HG03378 (cell line): ENCODE data around the gene LIG1.
"Not testable (repeated sequence)": the region's sequence is repeated elsewhere in the genome, so short reads cannot be mapped to it uniquely, and the experiment has no call there.

Experiments used
- ATAC-seq: cut with Tn5 transposase; IDR thresholded peaks from one replicate; pipeline ENCODE4 v1.9.1; 2021; ENCODE audit warnings: mild to moderate bottlenecking, moderate library complexity; ENCODE audit not compliant: unreplicated experiment

Gene LIG1

DNA sequence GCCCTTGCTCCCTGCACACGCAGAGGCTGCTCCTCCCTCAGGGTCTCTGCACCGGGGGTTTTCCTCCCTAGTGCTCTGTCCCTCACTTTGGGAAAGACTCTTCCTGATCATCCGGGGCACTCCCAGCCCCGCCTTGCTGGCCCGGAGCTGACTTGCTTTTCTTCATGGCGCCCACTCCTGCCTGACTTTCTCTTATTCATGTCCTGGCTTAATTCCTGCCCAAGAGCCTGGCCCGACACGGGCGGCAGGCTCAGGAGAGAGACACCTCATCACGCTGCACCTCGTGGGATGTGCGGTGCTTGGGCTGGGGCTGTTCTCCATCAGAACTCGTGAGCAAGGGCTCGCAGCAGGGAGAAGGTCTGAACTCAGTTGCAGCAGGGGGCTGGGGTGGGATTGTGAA is 47.7 kb downstream of the LIG1 start:
- no peak for ATAC-seq

DNA sequence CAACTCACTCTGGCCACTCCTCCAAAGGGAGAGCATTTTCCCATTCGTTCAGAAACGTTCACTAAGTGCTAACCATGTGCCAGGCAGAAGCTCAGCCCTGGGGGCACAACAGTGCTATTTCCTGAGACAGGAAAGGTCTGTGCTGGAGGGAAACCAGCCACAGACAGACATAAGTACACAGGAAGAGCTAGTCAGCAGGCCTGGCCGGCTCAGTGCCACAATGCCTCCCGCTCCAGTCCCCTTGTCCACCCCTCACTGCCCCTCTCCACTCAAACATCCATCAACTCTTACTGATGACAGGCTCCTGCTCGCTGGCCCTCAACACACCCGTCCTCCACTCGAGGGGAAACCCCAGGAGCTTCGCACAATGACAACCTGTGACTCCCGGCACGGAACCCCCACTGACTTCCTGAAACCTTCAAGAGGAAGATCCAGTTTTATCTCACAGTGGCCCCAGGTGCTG is 48.2 kb downstream of the LIG1 start:
- no peak for ATAC-seq

DNA sequence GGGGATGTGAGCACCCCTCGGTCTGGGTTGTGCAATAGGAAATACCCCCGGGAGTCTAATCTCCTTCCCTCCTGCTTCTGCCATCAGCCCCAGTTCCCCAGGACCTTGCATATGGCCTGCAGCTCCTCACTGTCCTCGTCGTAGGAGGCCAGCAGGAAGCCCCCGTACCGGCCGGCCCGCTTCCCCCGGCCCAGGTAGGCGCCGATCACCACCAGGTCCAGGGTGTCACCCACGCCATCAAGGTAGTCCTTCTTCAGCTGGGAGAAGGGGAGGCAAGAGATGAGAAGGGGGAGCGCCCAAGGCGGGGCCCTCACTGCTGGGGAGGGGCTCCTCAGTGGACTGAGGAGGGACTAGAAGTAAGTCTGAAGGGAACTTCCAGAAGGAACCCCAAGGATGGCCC is 49.1 kb downstream of the LIG1 start:
- ATAC-seq, result no peak

DNA sequence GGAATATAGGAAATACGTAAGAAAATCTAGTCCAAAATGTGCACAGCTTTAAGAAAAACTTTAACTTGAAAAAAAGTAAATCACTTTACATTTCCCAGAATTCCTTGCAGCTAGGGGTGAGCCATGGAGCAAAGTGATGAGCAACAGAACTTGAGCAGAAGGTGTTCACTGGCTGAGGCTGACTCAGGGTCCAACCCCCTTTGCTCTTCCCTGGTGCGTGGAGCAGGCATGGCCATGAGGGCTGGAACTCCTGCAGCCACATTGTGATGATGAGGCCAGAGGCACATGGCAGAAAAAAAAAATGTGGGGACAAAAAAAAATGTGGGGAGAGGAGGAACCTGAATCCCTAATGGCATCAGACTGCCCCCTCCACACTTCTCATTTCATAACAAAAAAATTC is 49.6 kb downstream of the LIG1 start:
- ATAC-seq, result no peak

DNA sequence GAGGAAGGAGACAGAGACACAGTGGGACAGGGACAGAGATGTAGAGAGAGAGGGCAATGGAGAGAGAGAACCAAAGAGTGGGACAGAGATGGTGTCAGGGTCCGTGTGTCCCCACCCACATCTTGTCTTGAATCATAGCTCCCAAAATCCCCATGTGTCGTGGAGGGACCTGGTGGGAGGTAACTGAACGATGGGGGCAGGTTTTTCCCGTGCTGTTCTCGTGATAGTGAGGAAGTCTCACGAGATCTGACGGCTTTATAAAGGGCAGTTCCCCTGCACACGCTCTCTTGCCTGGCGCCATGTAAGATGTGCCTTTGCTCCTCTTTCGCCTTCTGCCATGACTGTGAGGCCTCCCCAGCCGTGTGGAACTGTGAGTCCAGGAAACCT is 52.0 kb downstream of the LIG1 start:
- no peak for ATAC-seq

DNA sequence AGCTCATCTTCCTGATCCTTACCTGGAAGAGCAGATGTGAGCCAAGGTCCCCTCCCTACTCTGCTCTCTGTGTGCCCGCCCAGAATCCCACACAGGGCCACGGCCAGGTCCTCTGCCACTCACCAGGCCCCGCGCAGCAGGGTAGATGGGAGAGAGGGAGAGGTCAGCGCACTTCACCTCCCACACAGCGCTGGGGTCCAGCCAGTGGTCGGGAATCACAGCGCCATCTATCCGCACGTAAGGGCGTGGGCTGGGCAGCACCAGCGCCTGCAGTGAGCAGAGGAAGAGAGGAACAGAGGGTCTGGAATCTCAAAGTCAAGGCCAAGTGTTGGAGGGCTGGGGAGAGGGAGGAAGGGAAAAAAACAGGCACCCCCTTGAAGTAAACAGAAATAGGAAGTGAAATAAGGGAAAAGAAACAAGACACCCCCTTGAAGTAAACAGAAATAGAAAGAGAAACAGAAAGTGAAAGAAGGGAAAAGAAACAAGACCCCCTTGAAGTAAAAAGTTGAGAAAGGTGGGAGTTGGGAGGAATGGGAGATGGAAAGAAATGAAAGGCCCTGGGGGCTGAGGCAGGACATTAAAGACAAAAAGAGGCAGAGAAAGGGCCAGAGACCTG is 52.5 kb downstream of the LIG1 start:
- no peak for ATAC-seq

DNA sequence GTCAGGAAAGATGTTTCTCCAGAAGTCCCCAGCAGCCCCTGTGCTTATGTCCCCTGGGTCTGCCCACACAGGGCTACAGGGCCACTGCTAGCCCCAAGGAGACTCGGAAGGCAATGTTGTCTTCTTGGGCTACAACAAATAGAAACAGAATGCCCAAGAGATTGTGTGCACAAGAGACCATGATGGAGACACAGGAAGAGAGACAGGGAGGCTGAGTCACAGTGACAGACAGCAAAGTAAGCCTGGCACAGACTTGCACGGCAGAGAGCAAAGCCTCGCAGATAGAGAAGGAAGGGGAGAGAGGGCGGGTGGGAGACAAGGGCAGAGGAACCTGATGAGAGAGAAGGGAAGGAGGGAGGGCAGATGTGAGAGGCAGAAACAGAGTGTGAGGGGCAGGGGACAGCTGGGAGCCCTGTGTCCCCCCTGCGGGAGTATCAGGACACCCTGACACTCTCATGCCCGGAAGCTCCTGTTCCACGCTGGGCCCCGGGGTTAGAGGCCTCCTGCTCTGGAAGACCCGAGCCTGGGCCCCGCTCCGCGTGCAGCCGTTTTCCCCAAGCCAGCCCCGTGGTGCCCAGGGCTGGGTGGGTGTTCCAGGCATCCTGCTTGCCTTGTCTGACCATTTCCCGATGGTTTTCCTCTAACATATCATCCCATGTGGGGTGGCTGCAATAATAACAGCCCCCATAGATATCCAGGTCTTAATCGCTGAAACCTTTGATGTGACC is 56.8 kb downstream of the LIG1 start:
- ATAC-seq, result no peak

DNA sequence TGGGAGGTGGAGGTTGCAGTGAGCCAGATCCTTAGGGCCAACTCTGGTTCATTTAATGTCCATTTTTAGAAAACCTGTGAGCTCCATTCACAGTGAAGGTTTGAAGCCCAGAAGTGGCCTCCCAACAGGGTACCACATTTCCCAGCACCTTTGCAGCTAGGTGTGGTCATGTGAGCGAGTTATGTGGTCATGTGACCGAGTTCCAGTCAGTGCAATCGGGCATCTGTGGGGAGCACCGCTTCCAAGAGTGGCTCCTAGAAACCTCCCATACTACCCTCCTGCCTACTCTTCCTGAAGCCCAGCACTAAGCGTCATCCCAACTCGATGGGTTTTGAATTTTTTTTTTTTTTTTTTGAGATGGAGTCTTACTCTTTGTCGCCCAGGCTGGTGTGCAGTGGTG is 58.9 kb downstream of the LIG1 start:
- ATAC-seq, result no peak

DNA sequence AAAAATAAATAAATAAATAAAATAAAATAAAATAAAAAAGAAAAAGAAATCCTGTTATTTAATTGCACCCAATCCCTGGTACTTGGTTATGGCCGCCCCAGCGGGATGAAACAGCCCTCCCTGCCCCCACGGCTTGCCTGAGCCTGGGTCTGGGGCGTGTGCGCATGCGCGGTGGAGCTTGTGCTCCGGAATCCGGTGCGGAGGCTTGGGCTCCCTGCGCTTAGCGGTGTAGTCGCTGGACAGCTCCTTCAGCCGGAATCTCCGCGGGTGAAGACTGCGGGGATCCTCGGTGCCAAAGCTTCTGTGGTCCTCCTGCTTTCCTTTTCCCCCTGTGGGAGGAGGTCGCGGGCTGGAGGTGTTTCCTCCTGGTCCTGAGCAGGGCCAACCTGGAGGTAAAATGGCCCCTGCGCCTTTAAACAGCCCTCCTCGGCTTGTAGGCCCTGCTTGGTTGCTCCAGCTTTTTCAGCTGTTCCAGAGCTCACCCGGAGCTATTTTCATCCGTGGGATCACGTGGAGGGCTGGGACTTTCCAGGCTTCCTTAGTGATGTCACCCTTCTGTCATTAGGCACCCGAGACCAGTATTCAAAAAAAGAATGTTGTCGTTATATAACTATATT is 59.7 kb downstream of the LIG1 start, which contains the start of gene PLA2G4C:
Gene PLA2G4C (minus strand): TSS at position 468 of the 617 bp plus-strand sequence. CDS start 4,288 bp downstream, outside the sequence.
- no peak for ATAC-seq

DNA sequence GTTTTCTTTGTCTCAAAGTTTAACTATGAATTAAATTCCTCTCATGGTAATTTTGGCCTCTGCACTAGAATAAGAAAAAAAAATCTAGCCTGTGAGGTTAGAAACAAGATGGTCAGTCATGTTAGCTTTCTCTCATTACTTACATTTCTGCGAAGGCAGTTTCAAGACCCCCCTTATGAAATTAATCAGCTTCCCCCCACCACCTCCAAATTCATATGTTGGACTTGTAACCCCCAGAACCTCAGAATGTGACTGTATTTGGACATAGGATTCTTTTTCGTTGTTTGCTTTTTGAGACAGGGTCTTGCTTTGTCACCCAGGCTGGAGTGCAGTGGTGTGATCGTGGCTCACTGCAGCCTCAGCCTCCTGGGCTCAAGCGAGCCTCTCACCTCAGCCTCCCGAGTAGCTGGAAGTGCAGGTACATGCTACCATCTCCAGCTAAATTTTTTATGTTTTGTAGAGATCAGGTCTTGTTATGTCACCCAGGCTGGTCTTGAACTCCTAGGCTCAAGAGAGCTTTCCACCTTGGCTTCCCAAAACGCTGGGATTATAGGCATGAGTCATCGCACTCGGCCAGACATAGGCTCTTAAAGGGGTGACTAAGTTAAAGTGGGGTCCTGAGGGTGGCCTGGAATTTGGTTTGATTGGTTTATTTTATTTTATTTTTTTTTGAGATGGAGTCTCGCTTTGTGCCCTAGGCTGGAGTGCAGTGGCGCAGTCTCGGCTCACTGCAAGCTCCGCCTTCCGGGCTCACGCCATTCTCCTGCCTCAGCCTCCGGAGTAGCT is 61.0 kb downstream of the LIG1 start:
- ATAC-seq, result no peak

DNA sequence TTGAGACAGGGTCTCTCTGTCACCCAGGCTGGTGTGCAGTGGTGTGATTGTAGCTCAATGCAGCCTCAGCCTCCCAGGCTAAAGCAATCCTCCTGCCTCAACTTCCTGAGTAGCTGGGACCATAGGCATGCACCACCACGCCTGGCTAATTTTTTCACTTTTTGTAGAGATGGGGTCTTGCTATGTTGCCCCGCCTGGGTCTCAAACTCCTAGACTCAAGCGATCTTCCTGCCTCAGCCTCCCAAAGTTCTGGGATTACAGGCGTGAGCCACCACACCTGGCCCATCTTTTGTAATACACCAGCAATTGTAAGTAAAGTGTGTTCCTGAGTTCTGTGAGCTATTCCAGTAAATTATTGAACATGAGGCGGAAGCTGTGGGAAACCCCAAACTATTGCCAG is 66.2 kb downstream of the LIG1 start:
- no peak for ATAC-seq

DNA sequence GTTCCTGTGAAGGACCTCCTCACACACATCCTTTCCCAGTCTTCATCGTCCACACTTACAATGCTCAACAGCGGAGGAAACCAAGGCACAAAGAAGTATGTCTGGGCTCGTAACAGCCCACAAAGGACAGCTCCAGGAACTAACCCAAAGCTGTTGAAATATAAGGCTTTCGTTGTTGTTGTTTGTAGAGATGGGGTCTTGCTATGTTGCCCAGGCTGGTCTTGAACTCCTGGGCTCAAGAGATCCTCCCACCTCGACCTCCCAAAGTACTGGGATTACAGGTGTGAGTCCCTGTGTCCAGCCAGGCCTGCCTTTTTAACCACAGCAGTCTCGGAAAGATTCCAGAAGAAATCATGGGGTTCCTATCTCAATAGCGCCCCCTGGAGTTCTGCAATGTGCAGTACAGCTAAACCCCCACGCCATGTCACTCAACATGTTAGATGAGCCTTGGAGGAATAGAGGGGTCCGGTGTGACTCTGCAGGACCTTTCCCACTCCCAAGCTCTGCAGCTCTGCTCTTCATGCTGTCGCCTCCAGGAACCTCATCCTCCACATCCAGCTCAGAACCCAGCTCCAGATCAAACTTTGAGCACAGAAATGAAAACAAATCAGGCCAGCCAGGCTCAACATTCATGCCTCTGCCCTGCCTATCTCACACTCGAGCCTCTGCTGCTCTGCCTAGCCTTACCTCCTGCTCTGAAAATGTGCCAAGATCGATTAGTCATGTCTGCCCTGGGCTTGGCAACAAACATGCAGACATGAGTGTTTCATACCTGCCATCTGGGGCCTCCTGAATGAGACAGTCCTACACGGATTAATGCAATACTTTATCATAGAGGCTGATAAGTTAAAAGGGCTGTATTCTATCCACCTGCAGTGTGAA is 67.0 kb downstream of the LIG1 start:
- no peak for ATAC-seq

DNA sequence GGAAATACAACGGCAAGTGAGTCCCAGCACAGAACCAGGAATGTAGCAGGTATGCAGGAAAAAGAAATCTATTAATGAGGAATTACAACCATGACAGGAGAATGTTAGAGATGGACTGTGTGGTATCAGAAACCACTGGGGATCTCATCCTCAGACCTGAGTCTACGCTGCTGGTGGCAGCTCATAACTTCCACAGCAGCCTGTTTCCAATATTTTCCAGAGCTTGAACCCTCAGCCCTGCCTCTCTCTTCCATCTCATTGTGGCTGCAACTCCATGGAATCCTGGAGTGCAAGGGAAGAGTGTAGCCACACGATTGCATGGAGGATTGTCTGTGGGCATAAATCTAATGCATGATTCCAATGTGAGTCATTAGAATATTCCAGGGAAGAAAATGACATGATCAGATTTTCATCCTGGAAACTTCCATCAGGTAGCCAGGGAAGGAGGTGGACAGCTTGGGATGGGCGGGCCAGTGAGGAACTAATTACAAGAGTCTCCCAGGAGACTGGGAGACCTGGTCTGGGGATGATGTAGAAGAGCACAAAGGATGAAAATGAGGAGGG is 74.5 kb downstream of the LIG1 start:
- ATAC-seq, result no peak

DNA sequence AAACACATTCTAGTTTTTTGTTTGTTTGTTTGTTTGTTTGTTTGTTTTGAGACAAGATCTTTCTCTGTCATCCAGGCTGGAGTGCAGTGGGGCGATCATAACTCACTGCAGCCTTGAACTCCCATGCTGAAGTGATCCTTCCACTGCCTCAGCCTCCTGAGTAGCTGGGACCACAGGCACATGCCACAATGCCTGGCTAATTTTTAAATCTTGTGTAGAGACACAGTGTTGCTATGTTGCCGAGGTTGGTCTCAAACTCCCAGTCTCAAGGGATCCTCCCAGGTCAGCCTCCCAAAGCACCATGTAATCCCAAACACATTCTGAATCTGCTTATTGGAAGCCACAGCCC is 75.3 kb downstream of the LIG1 start:
- ATAC-seq, result no peak

DNA sequence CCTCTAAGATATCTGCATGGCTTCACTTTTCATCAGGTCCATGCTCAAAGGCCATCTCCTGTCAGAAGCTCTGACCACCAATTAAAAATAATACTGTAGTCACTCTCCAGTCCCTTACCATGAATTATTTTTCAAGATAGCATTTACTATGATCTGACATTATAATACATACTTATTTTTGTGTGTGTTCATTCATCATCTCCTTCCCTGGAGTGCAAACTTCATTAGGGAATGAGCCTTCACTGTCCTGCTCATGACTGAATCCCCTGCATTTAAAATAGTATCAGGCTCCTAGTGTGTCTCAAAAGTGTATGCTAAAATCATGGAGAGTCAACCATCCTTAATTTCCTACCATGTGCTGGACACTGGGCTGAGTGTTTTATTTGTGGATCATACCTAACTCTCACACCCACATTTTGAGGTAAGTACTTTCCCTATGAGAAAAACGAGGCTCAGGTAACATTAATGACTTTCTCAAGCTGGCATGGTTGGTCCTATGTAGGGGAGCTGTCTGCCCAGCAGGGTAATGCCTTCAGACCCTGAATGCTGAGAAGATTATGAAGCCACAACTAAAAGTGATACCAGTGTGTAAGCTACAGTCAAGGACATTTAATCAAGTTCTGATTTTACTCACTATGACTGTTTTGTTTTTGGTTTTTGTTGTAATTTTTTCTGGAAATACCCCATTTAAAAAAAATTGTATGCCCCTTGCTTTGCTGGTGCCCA is 75.9 kb downstream of the LIG1 start:
- ATAC-seq, result no peak

DNA sequence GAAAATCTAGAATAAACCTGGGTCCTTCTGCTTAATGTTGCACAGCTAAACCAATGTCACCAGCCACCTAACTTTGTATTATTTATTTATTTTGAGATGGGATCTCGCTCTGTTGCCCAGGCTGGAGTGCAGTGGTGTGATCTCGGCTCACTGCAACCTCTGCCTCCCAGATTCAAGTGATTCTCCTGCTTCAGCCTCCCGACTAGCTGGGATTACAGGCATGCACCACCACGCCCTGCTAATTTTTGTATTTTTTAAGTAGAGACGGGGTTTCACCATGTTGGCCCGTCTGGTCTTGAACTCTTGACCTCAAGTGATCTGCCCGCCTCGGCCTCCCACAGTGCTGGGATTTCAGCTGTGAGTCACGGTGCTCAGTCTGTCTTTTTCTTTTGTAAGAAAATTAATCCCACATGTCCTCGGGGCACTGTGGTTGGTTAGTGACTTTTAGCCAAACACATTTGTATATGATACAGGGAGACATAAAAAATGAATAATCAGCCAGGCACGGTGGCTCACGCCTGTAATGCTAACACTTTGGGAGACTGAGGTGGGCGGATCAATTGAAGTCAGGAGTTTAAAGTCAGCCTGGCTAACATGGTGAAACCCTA is 78.9 kb downstream of the LIG1 start:
- not testable (repeated sequence) for ATAC-seq

DNA sequence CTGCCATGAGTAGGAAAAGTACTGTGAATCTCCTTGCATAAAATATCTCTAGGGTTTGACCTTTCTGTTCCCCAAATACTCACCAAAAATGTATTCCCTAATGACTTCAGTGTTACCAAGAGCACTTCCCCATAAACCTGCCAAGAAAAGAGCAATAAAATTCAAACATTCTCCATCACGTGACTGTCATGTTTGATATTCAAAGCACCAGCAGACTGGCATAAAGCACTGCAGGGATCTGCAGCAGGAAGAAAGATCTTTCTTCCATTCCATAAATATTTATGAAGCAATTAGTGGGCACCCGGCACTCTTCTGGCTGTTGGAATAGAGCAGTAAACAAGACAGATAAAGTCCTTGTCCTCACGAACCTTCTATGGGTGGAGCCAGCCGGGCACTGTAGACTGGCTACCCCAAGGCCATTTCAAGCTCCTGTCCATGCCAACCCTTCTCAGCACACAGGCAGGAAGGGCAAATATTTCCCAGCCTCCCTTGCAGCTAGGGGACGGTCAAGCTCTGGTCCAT is 79.8 kb downstream of the LIG1 start:
- ATAC-seq, result no peak

DNA sequence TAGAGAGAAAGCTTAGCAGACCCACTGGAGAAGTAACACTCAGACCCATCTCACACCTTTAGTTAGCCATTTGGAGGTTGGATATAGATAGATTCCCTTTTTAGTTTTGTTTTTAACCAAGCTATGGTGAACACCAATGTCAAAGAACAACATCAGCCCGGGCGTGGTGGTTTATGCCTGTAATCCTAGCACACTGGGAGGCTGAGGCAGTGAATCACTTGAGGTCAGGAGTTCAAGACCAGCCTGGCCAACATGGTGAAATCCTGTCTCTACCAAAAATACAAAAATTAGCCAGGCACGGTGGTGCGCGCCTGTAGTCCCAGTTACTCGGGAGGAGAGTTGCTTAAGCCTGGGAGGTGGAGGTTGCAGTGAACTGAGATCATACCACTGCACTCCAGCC is 81.2 kb downstream of the LIG1 start:
- ATAC-seq, result not testable (repeated sequence)
